Calu3 (cell line): ENCODE data around the gene GALNTL6. TPM values are rescaled to one million over a fixed set of nuclear protein-coding genes. Genes with fewer than 3 reads are reported as not detected.

Experiments
- BruUV-seq: library from RNA; stranded (reverse); fragments of 400-500 nt; replicated peaks from 2 replicates; lab custom pipeline; 2021; lab: Mats Ljungman, UMichigan
- CTCF ChIA-PET: fragments of 300-600 bp; sonication (Branson Sonifier 250); formaldehyde crosslinking; loops from one replicate; lab custom pipeline; 2022; ENCODE audit warnings: antibody characterized with exemption; lab: Charles Lee
- DNase-seq: peaks from one replicate; pipeline ENCODE4 v3.0.0; 2022
- H3K27ac Mint-ChIP-seq: one replicate; pipeline ENCODE4 v1.8.0; 2022; ENCODE audit warnings: mixed read lengths; ENCODE audit not compliant: unreplicated experiment
- H3K27me3 Mint-ChIP-seq: one replicate; pipeline ENCODE4 v1.8.0; 2022; ENCODE audit warnings: mixed read lengths; ENCODE audit not compliant: unreplicated experiment
- H3K36me3 Mint-ChIP-seq: one replicate; pipeline ENCODE4 v1.8.0; 2022; ENCODE audit warnings: mild to moderate bottlenecking, moderate library complexity, mixed read lengths; ENCODE audit not compliant: insufficient read depth, unreplicated experiment
- H3K4me1 Mint-ChIP-seq: one replicate; pipeline ENCODE4 v1.8.0; 2022; ENCODE audit warnings: mild to moderate bottlenecking, low read depth, mixed read lengths; ENCODE audit not compliant: unreplicated experiment
- H3K4me3 Mint-ChIP-seq: one replicate; pipeline ENCODE4 v1.8.0; 2022; ENCODE audit warnings: mild to moderate bottlenecking, low read depth, moderate library complexity, mixed read lengths; ENCODE audit not compliant: unreplicated experiment
- H3K9me3 Mint-ChIP-seq: one replicate; pipeline ENCODE4 v1.8.0; 2022; ENCODE audit warnings: low read depth, mixed read lengths; ENCODE audit not compliant: unreplicated experiment
- intact Hi-C: fragments of 100-400 bp; cut with micrococcal nuclease; formaldehyde crosslinking; loops from one replicate; pipeline ENCODE4 v1.10.0; 2022; ENCODE audit not compliant: unreplicated experiment
- total RNA-seq: library from RNA; stranded (reverse); gene quantifications from 2 replicates; pipeline ENCODE4 v1.2.3, GENCODE V29; 2022
- TF ChIP-seq, protein P1 (sequence below): fragments of 200-600 bp; IDR thresholded peaks from one replicate; pipeline ENCODE4 v1.8.0; 2022; ENCODE audit warnings: antibody characterized with exemption; ENCODE audit not compliant: unreplicated experiment

The GALNTL6 gene
- total RNA-seq, 1 experiment from 2014 or later: not detected

GRCh38 chr4:172393220-172393619 is 580.0 kb downstream of the GALNTL6 start:
- TF ChIP-seq, protein P1, sequence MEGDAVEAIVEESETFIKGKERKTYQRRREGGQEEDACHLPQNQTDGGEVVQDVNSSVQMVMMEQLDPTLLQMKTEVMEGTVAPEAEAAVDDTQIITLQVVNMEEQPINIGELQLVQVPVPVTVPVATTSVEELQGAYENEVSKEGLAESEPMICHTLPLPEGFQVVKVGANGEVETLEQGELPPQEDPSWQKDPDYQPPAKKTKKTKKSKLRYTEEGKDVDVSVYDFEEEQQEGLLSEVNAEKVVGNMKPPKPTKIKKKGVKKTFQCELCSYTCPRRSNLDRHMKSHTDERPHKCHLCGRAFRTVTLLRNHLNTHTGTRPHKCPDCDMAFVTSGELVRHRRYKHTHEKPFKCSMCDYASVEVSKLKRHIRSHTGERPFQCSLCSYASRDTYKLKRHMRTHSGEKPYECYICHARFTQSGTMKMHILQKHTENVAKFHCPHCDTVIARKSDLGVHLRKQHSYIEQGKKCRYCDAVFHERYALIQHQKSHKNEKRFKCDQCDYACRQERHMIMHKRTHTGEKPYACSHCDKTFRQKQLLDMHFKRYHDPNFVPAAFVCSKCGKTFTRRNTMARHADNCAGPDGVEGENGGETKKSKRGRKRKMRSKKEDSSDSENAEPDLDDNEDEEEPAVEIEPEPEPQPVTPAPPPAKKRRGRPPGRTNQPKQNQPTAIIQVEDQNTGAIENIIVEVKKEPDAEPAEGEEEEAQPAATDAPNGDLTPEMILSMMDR: no peak
- Mint-ChIP-seq H3K27me3 (no peaks in the 10 kb centered on the region), H3K27ac (no peak overlapping the region), H3K4me3 (no peak overlapping the region), H3K9me3 (no peaks in the 10 kb centered on the region), H3K4me1 (no peaks in the 10 kb centered on the region), H3K36me3 (no peaks in the 10 kb centered on the region)
- intact Hi-C loops: no loop called here
- no peak for DNase-seq
- no TSS peak for BruUV-seq
- CTCF ChIA-PET: no interaction called here

GRCh38 chr4:172404676-172405075 is 591.5 kb downstream of the GALNTL6 start:
- no TSS peak for BruUV-seq
- H3K36me3 Mint-ChIP-seq: no peaks in the 10 kb centered on the region
- CTCF ChIA-PET: no interaction called here

GRCh38 chr4:172410363-172410762 is 597.2 kb downstream of the GALNTL6 start:
- no peak overlapping the region for H3K4me3 Mint-ChIP-seq
- H3K9me3 Mint-ChIP-seq: no peaks in the 10 kb centered on the region
- TF ChIP-seq, protein P1: no peak
- no peaks in the 10 kb centered on the region for H3K27me3 Mint-ChIP-seq
- DNase-seq: no peak
- no peaks in the 10 kb centered on the region for H3K4me1 Mint-ChIP-seq
- no peak overlapping the region for H3K27ac Mint-ChIP-seq
- intact Hi-C loops: no loop called here
- no TSS peak for BruUV-seq
- CTCF ChIA-PET: no interaction called here
- H3K36me3 Mint-ChIP-seq: no peaks in the 10 kb centered on the region

More at GRCh38 chr4:172404676-172405075, 591.5 kb downstream of the GALNTL6 start:
- intact Hi-C loops: no loop called here
- Mint-ChIP-seq H3K27ac (no peak overlapping the region), H3K4me1 (no peaks in the 10 kb centered on the region), H3K4me3 (no peak overlapping the region), H3K27me3 (no peaks in the 10 kb centered on the region), H3K9me3 (no peaks in the 10 kb centered on the region)
- TF ChIP-seq, protein P1: no peak
- no peak for DNase-seq

- no peak overlapping the region for H3K4me3 Mint-ChIP-seq
- no peak overlapping the region for H3K27ac Mint-ChIP-seq
- H3K9me3 Mint-ChIP-seq: no peaks in the 10 kb centered on the region
- TF ChIP-seq, protein P1: no peak
- intact Hi-C loops: no loop called here
- no TSS peak for BruUV-seq
- no peak for DNase-seq
- CTCF ChIA-PET: interaction anchor here (0.7 kb wide), 1 partner anchor 1578 kb away, joined by 3 read pairs; no protein-coding TSS in a partner anchor
- H3K36me3 Mint-ChIP-seq: no peaks in the 10 kb centered on the region
- no peaks in the 10 kb centered on the region for H3K27me3 Mint-ChIP-seq
- no peaks in the 10 kb centered on the region for H3K4me1 Mint-ChIP-seq
Observed at GRCh38 chr4:172411149-172411548, 597.9 kb downstream of the GALNTL6 start.
